Activated naive CD8-positive, alpha-beta T cell (primary cell): Measurements from ENCODE around the gene SNX9.
A peak's percentile ranks its signal among the peaks of the same experiment; 100 is the strongest.

Experiments
- H3K27ac Mint-ChIP-seq: one replicate; pipeline ENCODE4 v1.8.0; 2021; ENCODE audit warnings: mixed read lengths
- H3K27me3 Mint-ChIP-seq: one replicate; pipeline ENCODE4 v1.8.0; 2021; ENCODE audit warnings: mixed read lengths
- H3K36me3 Mint-ChIP-seq: one replicate; pipeline ENCODE4 v1.8.0; 2021; ENCODE audit warnings: mixed read lengths
- H3K4me1 Mint-ChIP-seq: one replicate; pipeline ENCODE4 v1.8.0; 2021; ENCODE audit warnings: low read depth, mixed read lengths
- H3K4me3 Mint-ChIP-seq: one replicate; pipeline ENCODE4 v1.8.0; 2021; ENCODE audit warnings: mild to moderate bottlenecking, mixed read lengths
- H3K9me3 Mint-ChIP-seq: one replicate; pipeline ENCODE4 v1.8.0; 2021; ENCODE audit warnings: low read depth, mixed read lengths

Gene SNX9

DNA sequence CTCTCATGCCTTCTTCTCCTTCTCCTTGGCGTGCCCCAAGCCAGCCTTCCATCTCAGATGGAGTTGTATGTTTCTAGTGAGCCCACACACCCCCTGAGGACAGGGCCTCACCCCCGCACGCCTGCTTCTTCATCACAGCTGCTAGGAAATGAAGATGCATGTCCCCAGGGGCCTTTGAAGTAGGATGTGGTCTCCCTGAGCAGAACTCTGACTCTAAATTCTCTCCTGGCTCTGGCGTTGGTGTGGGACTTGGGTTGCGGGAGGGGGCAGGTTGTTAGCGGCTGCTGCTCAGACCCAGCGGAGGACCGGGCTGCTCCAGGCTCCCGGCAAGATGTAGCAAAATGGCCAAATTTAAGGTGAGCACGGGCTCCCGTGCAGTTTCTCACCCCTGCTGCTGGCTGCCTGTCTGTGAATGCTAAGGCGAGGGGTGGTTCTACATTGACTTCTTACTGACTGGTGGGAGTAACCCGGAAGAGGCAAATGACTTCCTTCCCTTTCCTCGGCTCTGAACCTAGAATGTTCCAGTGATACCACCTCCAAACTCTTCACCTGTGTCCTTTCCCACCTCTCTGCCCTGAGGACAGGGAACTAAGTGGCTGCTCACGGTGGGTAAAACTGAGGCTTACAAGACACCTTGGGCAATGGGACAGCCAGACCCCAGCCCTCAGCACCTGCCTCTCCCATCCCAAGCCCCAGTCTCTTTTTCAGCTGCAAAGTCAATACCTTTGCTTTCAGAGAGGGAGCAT is 167.4 kb downstream of the SNX9 start:
- Mint-ChIP-seq H3K9me3 (no peaks in the 10 kb centered on the region), H3K27ac (peak overlapping the region; percentile 88), H3K27me3 (no peaks in the 10 kb centered on the region), H3K36me3 (peaks cover 2% of the 10 kb centered on the region), H3K4me1 (peaks cover 58% of the 10 kb centered on the region), H3K4me3 (peak overlapping the region; percentile 84)

DNA sequence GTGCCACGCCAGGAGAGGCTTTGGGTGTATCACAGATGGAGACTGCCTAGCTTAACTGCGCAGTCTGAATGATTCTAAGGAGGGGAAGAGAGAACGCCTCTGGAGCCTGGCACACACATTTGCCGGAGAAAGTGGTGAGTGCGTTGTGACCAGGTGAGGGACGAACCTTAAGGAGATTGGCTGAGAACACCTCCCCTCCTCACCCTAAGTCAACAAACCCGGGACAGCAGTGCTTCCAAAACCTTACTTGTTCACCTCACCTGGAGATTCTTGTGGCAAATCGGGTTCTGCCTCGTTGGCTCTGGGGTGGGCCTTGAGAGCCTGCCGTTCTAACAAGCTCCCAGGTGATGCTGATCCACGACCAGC is 168.0 kb downstream of the SNX9 start:
- Mint-ChIP-seq H3K9me3 (no peaks in the 10 kb centered on the region), H3K27me3 (no peaks in the 10 kb centered on the region), H3K4me1 (peaks cover 60% of the 10 kb centered on the region), H3K4me3 (no peak overlapping the region), H3K27ac (peak overlapping the region; percentile 88), H3K36me3 (peaks cover 2% of the 10 kb centered on the region)

DNA sequence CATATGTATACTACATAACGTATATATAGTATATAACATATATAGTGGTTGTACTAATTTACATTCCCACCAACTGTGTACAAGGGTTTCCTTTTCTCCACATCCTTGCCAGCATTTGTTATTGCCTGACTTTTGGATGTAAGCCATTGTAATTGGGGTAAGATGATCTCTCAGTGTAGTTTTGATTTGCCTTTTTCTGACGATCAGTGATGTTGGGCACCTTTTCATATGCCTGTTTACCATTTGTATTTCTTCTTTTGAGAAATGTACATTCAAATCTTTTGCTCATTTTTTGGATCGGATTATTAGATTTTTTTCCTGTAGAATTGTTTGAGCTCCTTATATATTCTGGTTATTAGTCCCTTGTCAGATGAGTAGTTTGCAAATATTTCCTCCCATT is 170.0 kb downstream of the SNX9 start:
- Mint-ChIP-seq H3K27ac (peak overlapping the region; percentile 10), H3K36me3 (peaks cover 5% of the 10 kb centered on the region), H3K4me3 (no peak overlapping the region), H3K4me1 (peaks cover 65% of the 10 kb centered on the region), H3K27me3 (no peaks in the 10 kb centered on the region), H3K9me3 (no peaks in the 10 kb centered on the region)

DNA sequence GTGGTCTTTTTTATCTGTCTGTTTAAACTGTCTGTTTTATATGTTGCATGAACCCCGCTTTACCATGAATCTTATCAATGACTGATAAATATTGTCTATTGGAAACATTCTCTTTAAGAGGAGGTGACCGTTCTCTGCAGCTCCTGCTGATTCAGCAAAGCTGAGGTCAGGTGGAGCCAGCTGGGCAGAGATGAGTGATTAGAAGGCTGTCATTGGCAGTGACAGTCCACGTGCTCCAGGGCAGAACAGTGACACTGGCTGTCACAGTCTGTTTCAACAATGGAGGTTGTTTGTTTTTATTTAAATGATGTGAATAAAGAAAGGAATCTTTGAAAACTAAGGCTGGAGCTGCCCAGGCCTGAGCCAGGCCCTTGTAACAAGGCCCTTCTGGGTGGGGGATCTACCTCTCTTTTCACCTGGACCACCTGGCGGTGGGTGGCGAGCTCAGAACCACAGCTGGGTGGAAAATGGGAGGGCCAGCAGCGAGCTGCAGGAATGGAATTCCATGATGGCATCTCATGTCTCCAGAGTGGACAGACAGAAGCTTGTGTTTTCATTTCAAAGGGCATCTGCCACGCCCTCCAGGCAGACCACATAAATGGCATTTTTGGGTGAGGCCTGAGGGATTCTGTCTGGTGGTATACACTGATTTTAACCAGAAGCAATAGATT is 171.2 kb downstream of the SNX9 start:
- Mint-ChIP-seq H3K36me3 (peaks cover 5% of the 10 kb centered on the region), H3K27ac (no peak overlapping the region), H3K9me3 (no peaks in the 10 kb centered on the region), H3K27me3 (no peaks in the 10 kb centered on the region), H3K4me1 (peaks cover 62% of the 10 kb centered on the region), H3K4me3 (no peak overlapping the region)
